Skeletal muscle tissue (tissue), 4 donors: ENCODE data around the gene FBXW8. TPM values are rescaled to one million over a fixed set of nuclear protein-coding genes. Genes with fewer than 3 reads are reported as not detected.
"Not testable (repeated sequence)": the region's sequence is repeated elsewhere in the genome, so short reads cannot be mapped to it uniquely, and the experiment has no call there.

Experiments
- H3K27ac ChIP-seq: one replicate; pipeline ENCODE4 v1.7.0; 2013; ENCODE audit warnings: mild to moderate bottlenecking, low read depth, low read length, inconsistent platforms
- H3K27me3 ChIP-seq, 3 donors: one replicate each; pipeline ENCODE4 v1.7.0; 2013; ENCODE audit warnings: low read length in 3 of 3; ENCODE audit not compliant: control insufficient read depth in 3 of 3, insufficient read depth in 3 of 3
- H3K36me3 ChIP-seq, 3 donors: one replicate each; pipeline ENCODE4 v1.7.0; 2013; ENCODE audit warnings: low read length in 3 of 3; ENCODE audit not compliant: control insufficient read depth in 3 of 3, insufficient read depth in 3 of 3
- H3K4me1 ChIP-seq, 3 donors: one replicate each; pipeline ENCODE4 v1.7.0; 2013; ENCODE audit warnings: low read length in 3 of 3, mild to moderate bottlenecking in 3 of 3; ENCODE audit not compliant: control insufficient read depth in 3 of 3, insufficient read depth in 3 of 3
- H3K4me3 ChIP-seq, 3 donors: one replicate each; pipeline ENCODE4 v1.7.0; 2013; ENCODE audit warnings: low read length in 3 of 3
- H3K9ac ChIP-seq, 3 donors: one replicate each; pipeline ENCODE4 v1.7.0; 2013; ENCODE audit warnings: low read length in 3 of 3, mild to moderate bottlenecking in 3 of 3, moderate library complexity in 2 of 3, low read depth in 1 of 3
- H3K9me3 ChIP-seq, 3 donors: one replicate each; pipeline ENCODE4 v1.7.0; 2013; ENCODE audit warnings: low read length in 3 of 3; ENCODE audit not compliant: control insufficient read depth in 3 of 3
- total RNA-seq: library from RNA; depleted of rRNA; stranded (reverse); fragments of >200 nt; gene quantifications from one replicate; pipeline ENCODE4 v1.2.3, GENCODE V29; 2014
- donor health status: Osteomylitis.

Gene FBXW8
- total RNA-seq, 1 donor from 2014 or later, result 8.9 TPM

- Histone ChIP-seq H3K9me3 (no peaks in the 10 kb centered on the region), H3K4me1 (peaks cover 0 to 4% (median 0%) of the 10 kb centered on the region in 3 donors), H3K9ac (no peak overlapping the region), H3K4me3 (no peak overlapping the region), H3K27ac (no peak overlapping the region), H3K36me3 (no peaks in the 10 kb centered on the region), H3K27me3 (peaks cover 0 to 30% (median 12%) of the 10 kb centered on the region in 3 donors)
Observed at GRCh38 chr12:117054279-117054678, 143.5 kb downstream of the FBXW8 start.

GRCh38 chr12:117057626-117058025, 146.9 kb downstream of the FBXW8 start:
- H3K36me3 ChIP-seq, H3K27ac ChIP-seq, H3K4me3 ChIP-seq, H3K4me1 ChIP-seq, H3K9me3 ChIP-seq, H3K9ac ChIP-seq: not testable (repeated sequence)
- H3K27me3 ChIP-seq, result peaks cover 6 to 28% (median 25%) of the 10 kb centered on the region in 3 donors

- Histone ChIP-seq H3K4me1 (peaks cover 0 to 10% (median under 1%) of the 10 kb centered on the region in 3 donors), H3K9ac (no peak overlapping the region), H3K4me3 (no peak overlapping the region), H3K36me3 (no peaks in the 10 kb centered on the region), H3K27ac (no peak overlapping the region), H3K27me3 (peaks cover 6 to 25% (median 22%) of the 10 kb centered on the region in 3 donors), H3K9me3 (no peaks in the 10 kb centered on the region)
Observed at GRCh38 chr12:117058442-117059072, 147.8 kb downstream of the FBXW8 start.

- H3K4me1 ChIP-seq, result peaks cover 0 to 10% (median 2%) of the 10 kb centered on the region in 3 donors
- no peak overlapping the region for H3K4me3 ChIP-seq
- H3K9me3 ChIP-seq, result no peaks in the 10 kb centered on the region
- no peak overlapping the region for H3K9ac ChIP-seq
- peaks cover 6 to 24% (median 18%) of the 10 kb centered on the region in 3 donors for H3K27me3 ChIP-seq
- no peak overlapping the region for H3K27ac ChIP-seq
- H3K36me3 ChIP-seq, result no peaks in the 10 kb centered on the region
Observed at GRCh38 chr12:117059156-117059555, 148.4 kb downstream of the FBXW8 start.

GRCh38 chr12:117060246-117060928, 149.6 kb downstream of the FBXW8 start:
- Histone ChIP-seq H3K4me3 (no peak overlapping the region), H3K9me3 (no peaks in the 10 kb centered on the region), H3K4me1 (peaks cover 0 to 10% (median 2%) of the 10 kb centered on the region in 3 donors), H3K27me3 (peaks cover 6 to 20% (median 12%) of the 10 kb centered on the region in 3 donors), H3K27ac (no peak overlapping the region), H3K9ac (no peak overlapping the region), H3K36me3 (no peaks in the 10 kb centered on the region)

- Histone ChIP-seq H3K9ac (no peak overlapping the region), H3K9me3 (no peaks in the 10 kb centered on the region), H3K27me3 (peaks cover 6 to 20% (median 12%) of the 10 kb centered on the region in 3 donors), H3K4me1 (peaks cover 0 to 10% (median 2%) of the 10 kb centered on the region in 3 donors), H3K27ac (no peak overlapping the region), H3K4me3 (no peak overlapping the region), H3K36me3 (no peaks in the 10 kb centered on the region)
Observed at GRCh38 chr12:117060929-117061305, 150.2 kb downstream of the FBXW8 start.

- Histone ChIP-seq H3K4me1 (peaks cover 0 to 10% (median 2%) of the 10 kb centered on the region in 3 donors), H3K9ac (no peak overlapping the region), H3K27ac (no peak overlapping the region), H3K27me3 (peaks cover 6 to 23% (median 12%) of the 10 kb centered on the region in 3 donors), H3K4me3 (no peak overlapping the region), H3K9me3 (no peaks in the 10 kb centered on the region), H3K36me3 (no peaks in the 10 kb centered on the region)
Observed at GRCh38 chr12:117061555-117062079, 150.9 kb downstream of the FBXW8 start.

GRCh38 chr12:117063162-117063911, 152.6 kb downstream of the FBXW8 start:
- Histone ChIP-seq H3K36me3 (no peaks in the 10 kb centered on the region), H3K27ac (peak overlapping the region; percentile 12), H3K4me1 (peaks cover 0 to 10% (median 2%) of the 10 kb centered on the region in 3 donors), H3K27me3 (peaks cover 6 to 23% (median 14%) of the 10 kb centered on the region in 3 donors), H3K9me3 (no peaks in the 10 kb centered on the region), H3K9ac (no peak overlapping the region), H3K4me3 (no peak overlapping the region)

- no peak overlapping the region for H3K4me3 ChIP-seq
- H3K36me3 ChIP-seq, result no peaks in the 10 kb centered on the region
- peaks cover 6 to 23% (median 11%) of the 10 kb centered on the region in 3 donors for H3K27me3 ChIP-seq
- no peak overlapping the region for H3K27ac ChIP-seq
- no peaks in the 10 kb centered on the region for H3K9me3 ChIP-seq
- H3K4me1 ChIP-seq, result peaks cover 0 to 10% (median 2%) of the 10 kb centered on the region in 3 donors
- no peak overlapping the region for H3K9ac ChIP-seq
Observed at GRCh38 chr12:117064049-117064448, 153.3 kb downstream of the FBXW8 start.
